CD4-positive, alpha-beta T cell treated with Interleukin-17A for 4 hours (primary cell): Measurements from ENCODE around the gene CD22.
"Not testable (repeated sequence)": the region's sequence is repeated elsewhere in the genome, so short reads cannot be mapped to it uniquely, and the experiment has no call there.

Experiments
- DNase-seq: peaks from one replicate; pipeline ENCODE4 v3.0.0-alpha.2; 2020; ENCODE audit warnings: mixed read lengths

Gene CD22

GRCh38 chr19:35345671-35346111 is 16.7 kb downstream of the CD22 start:
- DNase-seq: no peak

- DNase-seq: peak; percentile 74
These were observed 17.4 kb downstream of the CD22 start for GRCh38 chr19:35346193-35347052.

- DNase-seq: peak; percentile 50
These were observed 18.4 kb downstream of the CD22 start, which contains the start of gene FFAR1 for GRCh38 chr19:35347171-35347929. TSS of gene FFAR1 (plus strand) at chr19:35347902. CDS start at chr19:35351552, 3,650 bp downstream.

- DNase-seq: no peak
These were observed 18.9 kb downstream of the CD22 start for GRCh38 chr19:35347930-35348298.

- no peak for DNase-seq
These were observed 20.1 kb downstream of the CD22 start for GRCh38 chr19:35348911-35349611.

GRCh38 chr19:35349614-35350521 is 20.9 kb downstream of the CD22 start:
- no peak for DNase-seq

GRCh38 chr19:35350591-35350990 is 21.6 kb downstream of the CD22 start:
- no peak for DNase-seq

- DNase-seq: no peak
These were observed 22.6 kb downstream of the CD22 start for GRCh38 chr19:35351411-35352176.

GRCh38 chr19:35352177-35352447 is 23.1 kb downstream of the CD22 start:
- no peak for DNase-seq

- DNase-seq: peak; percentile 82
These were observed 23.7 kb downstream of the CD22 start for GRCh38 chr19:35352448-35353304.

GRCh38 chr19:35353635-35354034 is 24.6 kb downstream of the CD22 start:
- no peak for DNase-seq

- DNase-seq: no peak
These were observed 25.9 kb downstream of the CD22 start for GRCh38 chr19:35354898-35355297.

GRCh38 chr19:35355791-35356460 is 26.9 kb downstream of the CD22 start:
- DNase-seq: no peak

GRCh38 chr19:35357867-35358573 is 29.0 kb downstream of the CD22 start, which contains the start of gene FFAR3:
TSS of gene FFAR3 (plus strand) at chr19:35358460. CDS start at chr19:35358891, 431 bp downstream.
- peak; percentile 20 for DNase-seq

GRCh38 chr19:35358834-35359233 is 29.8 kb downstream of the CD22 start:
- not testable (repeated sequence) for DNase-seq

GRCh38 chr19:35359395-35359794 is 30.4 kb downstream of the CD22 start:
- not testable (repeated sequence) for DNase-seq

GRCh38 chr19:35360081-35360480 is 31.1 kb downstream of the CD22 start:
- not testable (repeated sequence) for DNase-seq

- DNase-seq: no peak
These were observed 32.0 kb downstream of the CD22 start for GRCh38 chr19:35360880-35361420.
